HG03108 (cell line): Measurements from ENCODE around the gene ZCCHC24.

ENCODE experiments used
- ATAC-seq: cut with Tn5 transposase; IDR thresholded peaks from one replicate; pipeline ENCODE4 v1.9.1; 2021; ENCODE audit warnings: moderate library complexity; ENCODE audit not compliant: unreplicated experiment

Gene ZCCHC24

GRCh38 chr10:79472951-79473350 is 27.5 kb upstream of the ZCCHC24 start:
- no peak for ATAC-seq

GRCh38 chr10:79472449-79472848 is 27.0 kb upstream of the ZCCHC24 start:
- no peak for ATAC-seq

- ATAC-seq, result no peak
Measured at GRCh38 chr10:79471776-79472175, 26.4 kb upstream of the ZCCHC24 start.

GRCh38 chr10:79470096-79470495 is 24.7 kb upstream of the ZCCHC24 start:
- ATAC-seq, result no peak

- no peak for ATAC-seq
Measured at GRCh38 chr10:79468841-79469585, 23.6 kb upstream of the ZCCHC24 start.

- no peak for ATAC-seq
Measured at GRCh38 chr10:79468015-79468560, 22.7 kb upstream of the ZCCHC24 start.

- no peak for ATAC-seq
Measured at GRCh38 chr10:79465341-79465740, 19.9 kb upstream of the ZCCHC24 start.

- ATAC-seq, result no peak
Measured at GRCh38 chr10:79463578-79464496, 18.4 kb upstream of the ZCCHC24 start.

GRCh38 chr10:79460687-79461086 is 15.3 kb upstream of the ZCCHC24 start:
- no peak for ATAC-seq

- no peak for ATAC-seq
Measured at GRCh38 chr10:79459243-79459642, 13.8 kb upstream of the ZCCHC24 start.

GRCh38 chr10:79458483-79458882 is 13.1 kb upstream of the ZCCHC24 start:
- ATAC-seq, result no peak

GRCh38 chr10:79457256-79457785 is 11.9 kb upstream of the ZCCHC24 start:
- no peak for ATAC-seq

- ATAC-seq, result no peak
Measured at GRCh38 chr10:79454259-79454658, 8.8 kb upstream of the ZCCHC24 start.

GRCh38 chr10:79453392-79453791 is 8.0 kb upstream of the ZCCHC24 start:
- ATAC-seq, result no peak

GRCh38 chr10:79452174-79452611 is 6.8 kb upstream of the ZCCHC24 start:
- ATAC-seq, result no peak

GRCh38 chr10:79451046-79451699 is 5.7 kb upstream of the ZCCHC24 start:
- no peak for ATAC-seq

GRCh38 chr10:79449181-79450146 is 4.0 kb upstream of the ZCCHC24 start:
- no peak for ATAC-seq

GRCh38 chr10:79448732-79449049 is 3.3 kb upstream of the ZCCHC24 start:
- no peak for ATAC-seq

GRCh38 chr10:79447911-79448731 is 2.7 kb upstream of the ZCCHC24 start:
- ATAC-seq, result no peak
